Ascending aorta (tissue), 2 donors: ENCODE data around the gene TGFBR3. TPM values are rescaled to one million over a fixed set of nuclear protein-coding genes. Genes with fewer than 3 reads are reported as not detected.
A peak's percentile ranks its signal among the peaks of the same experiment; 100 is the strongest.

ENCODE experiments used
- DNase-seq, 2 donors: peaks; one replicate each; pipeline ENCODE4 v3.0.0-alpha.2; 2019; ENCODE audit warnings: low spot score in 2 of 2
- H3K27ac ChIP-seq, 2 donors: fragments of 200-600 bp; sonication (generic); one replicate each; pipeline ENCODE4 v1.5.1; 2016 to 2017; ENCODE audit warnings: mild to moderate bottlenecking in 1 of 2
- H3K27me3 ChIP-seq: fragments of 200-600 bp; sonication (generic); one replicate; pipeline ENCODE4 v1.5.1; 2017
- H3K36me3 ChIP-seq, 2 donors: fragments of 200-600 bp; sonication (generic); one replicate each; pipeline ENCODE4 v1.5.1; 2016
- H3K4me1 ChIP-seq, 2 donors: fragments of 200-600 bp; sonication (generic); one replicate each; pipeline ENCODE4 v1.5.1; 2016 to 2017; ENCODE audit warnings: mild to moderate bottlenecking in 1 of 2
- H3K4me3 ChIP-seq, 2 donors: fragments of 200-600 bp; sonication (generic); one replicate each; pipeline ENCODE4 v1.5.1; 2016 to 2017; ENCODE audit warnings: mild to moderate bottlenecking in 1 of 2
- H3K9me3 ChIP-seq, 2 donors: fragments of 200-600 bp; sonication (generic); one replicate each; pipeline ENCODE4 v1.5.1; 2016
- intact Hi-C: fragments of 100-400 bp; cut with DNase I; formaldehyde crosslinking; loops from one replicate; pipeline ENCODE4 v1.15.1; 2023
- total RNA-seq: library from RNA; depleted of rRNA; stranded (reverse); fragments of >200 nt; gene quantifications from one replicate; pipeline ENCODE4 v1.1.0, GENCODE V29; 2016
- TF ChIP-seq, protein P1 (sequence below), 3 experiments: fragments of 200-600 bp in 2 of 3; fragments of 450-650 bp in 1 of 3; sonication (generic) in 2 of 3; IDR thresholded peaks; one replicate each; pipeline ENCODE4 v1.5.1; 2016 to 2019; ENCODE audit warnings: antibody characterized with exemption in 3 of 3, mild to moderate bottlenecking in 1 of 3, moderate library complexity in 1 of 3

Gene TGFBR3
- total RNA-seq, 1 donor from 2014 or later: 127 TPM

- H3K36me3 ChIP-seq: no peaks in the 10 kb centered on the region
- H3K27me3 ChIP-seq: no peaks in the 10 kb centered on the region
- H3K27ac ChIP-seq: no peak overlapping the region
- TF ChIP-seq, protein P1, sequence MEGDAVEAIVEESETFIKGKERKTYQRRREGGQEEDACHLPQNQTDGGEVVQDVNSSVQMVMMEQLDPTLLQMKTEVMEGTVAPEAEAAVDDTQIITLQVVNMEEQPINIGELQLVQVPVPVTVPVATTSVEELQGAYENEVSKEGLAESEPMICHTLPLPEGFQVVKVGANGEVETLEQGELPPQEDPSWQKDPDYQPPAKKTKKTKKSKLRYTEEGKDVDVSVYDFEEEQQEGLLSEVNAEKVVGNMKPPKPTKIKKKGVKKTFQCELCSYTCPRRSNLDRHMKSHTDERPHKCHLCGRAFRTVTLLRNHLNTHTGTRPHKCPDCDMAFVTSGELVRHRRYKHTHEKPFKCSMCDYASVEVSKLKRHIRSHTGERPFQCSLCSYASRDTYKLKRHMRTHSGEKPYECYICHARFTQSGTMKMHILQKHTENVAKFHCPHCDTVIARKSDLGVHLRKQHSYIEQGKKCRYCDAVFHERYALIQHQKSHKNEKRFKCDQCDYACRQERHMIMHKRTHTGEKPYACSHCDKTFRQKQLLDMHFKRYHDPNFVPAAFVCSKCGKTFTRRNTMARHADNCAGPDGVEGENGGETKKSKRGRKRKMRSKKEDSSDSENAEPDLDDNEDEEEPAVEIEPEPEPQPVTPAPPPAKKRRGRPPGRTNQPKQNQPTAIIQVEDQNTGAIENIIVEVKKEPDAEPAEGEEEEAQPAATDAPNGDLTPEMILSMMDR (IDR thresholded peaks at IDR 0.05): no peak
- H3K4me1 ChIP-seq: peaks cover 9 to 32% of the 10 kb centered on the region in 2 donors
- DNase-seq: no peak
- no peak overlapping the region for H3K4me3 ChIP-seq
- intact Hi-C loops: loop anchor here (5.0 kb wide), 1 partner anchor 111 kb away; no protein-coding TSS in a partner anchor
- peaks cover 0 to 8% of the 10 kb centered on the region in 2 donors for H3K9me3 ChIP-seq
Observed at GRCh38 chr1:91847851-91848250, 38.1 kb downstream of the TGFBR3 start.

DNA sequence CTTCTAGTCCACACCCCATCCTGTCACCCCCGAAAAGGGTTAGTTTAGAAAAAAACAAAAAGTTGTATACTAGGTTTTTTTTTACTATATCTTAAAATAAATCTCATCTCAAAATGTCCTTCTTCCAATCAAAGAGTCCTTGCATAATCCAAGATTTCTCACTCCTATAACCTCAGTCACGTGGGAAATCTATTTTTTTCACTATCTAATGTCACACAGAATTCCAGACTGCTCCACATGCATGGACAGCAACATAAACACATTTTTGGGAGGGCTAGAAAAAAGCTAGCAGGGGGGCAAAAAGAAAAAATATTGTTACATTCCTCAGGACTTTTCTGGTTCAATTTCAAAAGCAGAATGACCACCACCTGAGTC, 39.3 kb downstream of the TGFBR3 start:
- intact Hi-C loops: loop anchor here (5.0 kb wide), 1 partner anchor 109 kb away; no protein-coding TSS in a partner anchor
- Histone ChIP-seq H3K4me3 (no peak overlapping the region), H3K27ac (peak overlapping the region; percentile 76 to 81), H3K9me3 (peaks cover 0 to 8% of the 10 kb centered on the region in 2 donors), H3K27me3 (no peaks in the 10 kb centered on the region), H3K4me1 (peaks cover 9 to 29% of the 10 kb centered on the region in 2 donors), H3K36me3 (no peaks in the 10 kb centered on the region)
- DNase-seq: no peak
- TF ChIP-seq, protein P1 (IDR thresholded peaks at IDR 0.05): no peak

- Histone ChIP-seq H3K4me3 (no peak overlapping the region), H3K27me3 (no peaks in the 10 kb centered on the region), H3K9me3 (peaks cover 0 to 8% of the 10 kb centered on the region in 2 donors), H3K4me1 (peaks cover 9 to 27% of the 10 kb centered on the region in 2 donors), H3K27ac (peak overlapping the region; percentile 76 to 81), H3K36me3 (no peaks in the 10 kb centered on the region)
- TF ChIP-seq, protein P1 (IDR thresholded peaks at IDR 0.05): no peak
- intact Hi-C loops: loop anchor here (5.0 kb wide), 1 partner anchor 109 kb away; no protein-coding TSS in a partner anchor
- no peak for DNase-seq
Observed at GRCh38 chr1:91846007-91846638, 39.8 kb downstream of the TGFBR3 start.

DNA sequence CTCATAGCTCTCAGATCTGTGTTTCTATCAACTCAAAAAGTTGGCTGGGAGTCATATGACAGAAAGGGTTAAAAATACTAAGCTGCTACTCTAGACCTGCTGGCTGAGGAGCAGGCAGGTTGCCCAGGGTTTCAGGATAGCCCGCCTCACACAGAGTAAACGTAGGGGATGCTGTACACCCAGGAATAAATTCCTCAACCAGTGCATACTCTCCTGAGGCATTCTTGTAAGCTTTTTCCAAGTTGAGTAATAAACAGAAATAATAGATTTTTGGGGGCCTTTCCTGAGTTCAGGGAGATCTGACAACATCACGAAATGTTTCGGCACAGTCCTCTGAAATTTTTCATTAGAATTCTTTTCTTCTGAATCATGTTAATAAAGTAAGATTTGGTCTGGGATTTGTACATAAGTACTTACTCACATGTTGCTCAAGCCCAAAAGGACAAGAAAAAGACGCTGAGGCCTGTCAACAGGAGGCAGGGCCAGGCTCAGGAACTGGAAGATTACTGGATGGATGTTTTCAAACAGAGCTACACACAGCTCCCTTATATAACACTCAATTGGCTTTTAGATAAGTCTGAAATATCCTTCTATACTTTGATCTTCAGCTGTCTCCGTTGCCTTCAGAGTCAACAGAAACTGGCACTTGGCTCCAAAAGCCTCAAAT, 41.0 kb downstream of the TGFBR3 start:
- peak in 1 of 2 donors; percentile 86 for DNase-seq

GRCh38 chr1:91843843-91844242, 42.1 kb downstream of the TGFBR3 start:
- Histone ChIP-seq H3K4me3 (no peak overlapping the region), H3K27me3 (no peaks in the 10 kb centered on the region), H3K4me1 (peaks cover 9 to 22% of the 10 kb centered on the region in 2 donors), H3K9me3 (peaks cover 0 to 8% of the 10 kb centered on the region in 2 donors), H3K27ac (peak overlapping the region in 1 of 2 donors; percentile 76), H3K36me3 (no peaks in the 10 kb centered on the region)
- intact Hi-C loops: loop anchor here (5.0 kb wide), 1 partner anchor 83 kb away; no protein-coding TSS in a partner anchor
- DNase-seq: no peak
- TF ChIP-seq, protein P1 (IDR thresholded peaks at IDR 0.05): no peak

More for the DNA sequence above, 41.0 kb downstream of the TGFBR3 start:
- H3K4me3 ChIP-seq: no peak overlapping the region
- no peaks in the 10 kb centered on the region for H3K36me3 ChIP-seq
- intact Hi-C loops: loop anchor here (1.0 to 5.0 kb wide), 3 partner anchors 41 to 108 kb away; partner anchors contain the start of gene TGFBR3
- peak overlapping the region; percentile 76 to 81 for H3K27ac ChIP-seq
- TF ChIP-seq, protein P1 (IDR thresholded peaks at IDR 0.05): no peak
- H3K4me1 ChIP-seq: peaks cover 9 to 22% of the 10 kb centered on the region in 2 donors
- no peaks in the 10 kb centered on the region for H3K27me3 ChIP-seq
- H3K9me3 ChIP-seq: peaks cover 0 to 8% of the 10 kb centered on the region in 2 donors
